Mononuclear cell (primary cell): ENCODE measurements around the gene CIC. TPM values are rescaled to one million over a fixed set of nuclear protein-coding genes. Genes with fewer than 3 reads are reported as not detected.

ENCODE experiments used
- H3K27me3 ChIP-seq: 2 replicates; pipeline ENCODE4 v1.6.0; 2011; ENCODE audit warnings: low read length, control low read depth; ENCODE audit not compliant: insufficient read depth
- H3K4me1 ChIP-seq: 2 replicates; pipeline ENCODE4 v1.5.1; 2011; ENCODE audit warnings: mild to moderate bottlenecking, low read length, control low read depth; ENCODE audit not compliant: insufficient read depth
- H3K4me3 ChIP-seq: 2 replicates; pipeline ENCODE4 v1.5.1; 2011; ENCODE audit warnings: mild to moderate bottlenecking, low read length, moderate library complexity
- H3K9me3 ChIP-seq: 2 replicates; pipeline ENCODE4 v1.5.1; 2011; ENCODE audit warnings: low read depth, mild to moderate bottlenecking, control low read depth, low read length
- total RNA-seq: library from RNA; depleted of rRNA; stranded (reverse); fragments of >200 nt; gene quantifications from one replicate; pipeline ENCODE4 v1.2.3, GENCODE V29; 2012

CIC gene
- total RNA-seq, 1 donor = 36.0 TPM

DNA sequence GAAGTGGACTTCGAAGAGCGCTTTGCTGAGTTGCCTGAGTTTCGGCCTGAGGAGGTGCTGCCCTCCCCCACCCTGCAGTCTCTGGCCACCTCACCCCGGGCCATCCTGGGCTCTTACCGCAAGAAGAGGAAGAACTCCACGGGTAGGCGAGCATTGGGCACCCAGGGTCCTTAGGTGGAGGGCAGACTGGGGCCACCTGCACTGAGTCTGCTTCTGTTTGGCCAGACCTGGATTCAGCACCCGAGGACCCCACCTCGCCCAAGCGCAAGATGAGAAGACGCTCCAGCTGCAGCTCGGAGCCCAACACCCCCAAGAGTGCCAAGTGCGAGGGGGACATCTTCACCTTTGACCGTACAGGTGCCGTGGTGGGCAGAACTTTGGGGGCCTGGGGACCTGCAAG lies 24.9 kb downstream of the CIC start:
- Histone ChIP-seq H3K9me3 (no peaks in the 10 kb centered on the region), H3K4me3 (no peak overlapping the region), H3K27me3 (no peaks in the 10 kb centered on the region), H3K4me1 (no peaks in the 10 kb centered on the region)

DNA sequence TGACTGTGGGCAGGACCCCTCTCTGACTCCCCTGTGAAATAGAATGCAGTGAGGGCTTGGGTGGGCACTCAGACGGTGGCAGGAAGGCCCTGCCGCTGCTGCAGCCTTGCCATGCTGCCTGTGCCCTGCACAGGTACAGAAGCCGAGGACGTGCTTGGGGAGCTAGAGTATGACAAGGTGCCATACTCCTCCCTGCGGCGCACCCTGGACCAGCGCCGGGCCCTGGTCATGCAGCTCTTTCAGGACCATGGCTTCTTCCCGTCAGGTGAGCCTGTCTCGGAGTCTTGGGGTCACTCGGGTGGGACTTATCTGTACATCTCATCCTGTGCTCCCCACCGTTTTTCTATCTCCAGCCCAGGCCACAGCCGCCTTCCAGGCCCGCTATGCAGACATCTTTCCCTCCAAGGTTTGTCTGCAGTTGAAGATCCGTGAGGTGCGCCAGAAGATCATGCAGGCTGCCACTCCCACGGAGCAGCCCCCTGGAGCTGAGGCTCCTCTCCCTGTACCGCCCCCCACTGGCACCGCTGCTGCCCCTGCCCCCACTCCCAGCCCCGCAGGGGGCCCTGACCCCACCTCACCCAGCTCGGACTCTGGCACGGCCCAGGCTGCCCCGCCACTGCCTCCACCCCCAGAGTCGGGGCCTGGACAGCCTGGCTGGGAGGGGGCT lies 25.6 kb downstream of the CIC start:
- Histone ChIP-seq H3K4me3 (no peak overlapping the region), H3K4me1 (no peaks in the 10 kb centered on the region), H3K27me3 (no peaks in the 10 kb centered on the region), H3K9me3 (no peaks in the 10 kb centered on the region)

DNA sequence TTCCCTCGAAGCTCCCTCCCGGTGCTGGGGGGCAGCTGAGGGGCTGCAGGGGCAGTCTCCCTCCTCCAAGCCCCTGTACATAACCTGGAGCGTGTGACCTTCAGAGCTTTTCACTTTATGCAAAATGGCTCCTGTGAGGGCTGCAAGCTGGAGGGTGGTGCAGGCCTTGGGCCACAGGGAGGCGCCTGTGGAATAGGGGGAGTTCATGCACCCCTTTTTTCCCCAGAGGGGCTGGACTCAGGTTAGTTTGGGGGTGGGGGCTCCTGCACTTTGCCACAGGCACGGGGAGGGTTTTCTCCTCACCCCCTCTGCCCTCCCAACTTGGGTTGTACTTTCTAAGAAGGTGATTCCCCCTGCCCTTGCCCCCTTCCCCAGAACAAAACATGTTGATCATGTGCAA lies 26.3 kb downstream of the CIC start:
- no peaks in the 10 kb centered on the region for H3K4me1 ChIP-seq
- H3K4me3 ChIP-seq = no peak overlapping the region
- no peaks in the 10 kb centered on the region for H3K27me3 ChIP-seq

GRCh38 chr19:42295831-42296525 lies 26.9 kb downstream of the CIC start:
- no peak overlapping the region for H3K4me3 ChIP-seq
- H3K4me1 ChIP-seq = no peaks in the 10 kb centered on the region
- H3K27me3 ChIP-seq = no peaks in the 10 kb centered on the region
- no peaks in the 10 kb centered on the region for H3K9me3 ChIP-seq

More for the DNA sequence above, 26.3 kb downstream of the CIC start:
- H3K9me3 ChIP-seq = no peaks in the 10 kb centered on the region

DNA sequence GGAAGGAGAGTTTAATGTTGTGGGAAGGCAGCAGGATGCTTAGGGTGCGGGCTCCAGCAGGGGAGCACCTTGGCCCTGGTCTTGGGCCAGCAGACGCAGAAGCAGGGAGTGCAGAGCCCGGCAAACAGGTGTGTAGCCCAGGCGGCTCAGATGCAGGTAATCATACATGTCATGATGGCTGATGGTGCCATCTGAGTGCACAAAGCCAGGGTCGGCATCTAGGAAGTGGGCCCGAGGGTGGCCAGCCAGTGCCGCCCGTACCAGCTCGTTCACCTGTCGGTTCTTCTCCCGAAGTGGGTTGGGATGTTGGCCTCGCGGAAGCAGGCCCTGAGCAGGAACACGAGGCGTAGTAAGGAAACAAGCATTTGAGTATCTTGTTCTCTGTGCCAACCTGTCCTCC lies 28.0 kb downstream of the CIC start:
- H3K4me1 ChIP-seq = peaks cover 8% of the 10 kb centered on the region
- no peak overlapping the region for H3K4me3 ChIP-seq
- no peaks in the 10 kb centered on the region for H3K9me3 ChIP-seq
- no peaks in the 10 kb centered on the region for H3K27me3 ChIP-seq

DNA sequence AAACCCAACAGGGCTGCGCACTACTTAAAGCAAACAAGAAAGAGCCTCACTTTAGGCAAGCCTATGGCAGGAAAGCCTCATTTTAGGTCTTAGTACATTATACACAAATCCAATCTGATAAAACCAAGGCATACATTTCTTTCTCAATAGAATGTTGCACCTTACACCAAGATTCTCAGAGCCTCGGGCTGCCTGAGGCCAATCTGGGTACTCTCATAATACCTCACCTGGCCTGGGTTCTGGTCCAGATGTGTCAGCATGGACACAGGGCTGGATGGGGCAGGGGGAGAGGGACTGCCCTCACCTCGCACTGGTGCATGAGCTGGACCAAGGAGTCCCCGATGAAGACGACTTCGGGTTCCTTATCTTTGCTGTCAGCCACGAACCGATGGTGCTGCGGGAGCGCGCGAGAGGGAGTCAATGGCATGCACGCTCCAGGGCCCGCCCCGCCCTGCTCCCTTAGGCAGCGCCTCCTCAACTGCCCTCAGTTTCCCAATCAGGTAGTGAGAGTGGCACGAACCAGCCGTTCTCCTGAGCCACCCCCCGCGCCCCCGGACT lies 32.7 kb downstream of the CIC start, which contains the start of gene PRR19:
TSS of gene PRR19 (plus strand) at position 487 of the 558 bp plus-strand sequence. CDS start 7,453 bp downstream, outside the sequence.
- Histone ChIP-seq H3K27me3 (no peaks in the 10 kb centered on the region), H3K4me3 (peak within 1 kb of the TSS; percentile 56), H3K9me3 (no peaks in the 10 kb centered on the region), H3K4me1 (peaks cover 20% of the 10 kb centered on the region)

GRCh38 chr19:42303101-42303464 lies 34.0 kb downstream of the CIC start:
- Histone ChIP-seq H3K4me1 (peaks cover 20% of the 10 kb centered on the region), H3K9me3 (no peaks in the 10 kb centered on the region), H3K27me3 (no peaks in the 10 kb centered on the region), H3K4me3 (no peak overlapping the region)

GRCh38 chr19:42303876-42304275 lies 34.8 kb downstream of the CIC start:
- no peaks in the 10 kb centered on the region for H3K27me3 ChIP-seq
- peaks cover 20% of the 10 kb centered on the region for H3K4me1 ChIP-seq
- H3K9me3 ChIP-seq = no peaks in the 10 kb centered on the region
- H3K4me3 ChIP-seq = no peak overlapping the region

DNA sequence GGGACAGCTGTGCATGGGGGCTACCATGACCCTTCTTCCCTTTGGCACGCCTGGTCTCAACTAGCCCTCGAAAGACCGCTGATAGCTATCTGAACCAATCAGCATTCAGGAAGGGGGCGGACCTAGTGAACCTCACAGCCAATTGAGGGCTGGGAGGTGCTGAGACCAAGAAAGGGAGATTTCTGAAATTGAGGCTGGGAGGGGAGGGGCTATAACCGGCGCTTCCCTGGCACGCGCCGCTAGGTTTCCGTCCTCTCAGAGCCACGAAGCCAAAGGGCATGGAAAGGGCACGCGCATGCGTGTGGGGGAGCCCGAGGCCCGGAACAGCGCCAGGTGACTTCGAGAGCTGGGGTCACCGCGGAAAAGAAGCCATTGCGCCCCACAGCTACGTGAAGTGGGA lies 37.6 kb downstream of the CIC start:
- no peaks in the 10 kb centered on the region for H3K9me3 ChIP-seq
- H3K4me1 ChIP-seq = peaks cover 16% of the 10 kb centered on the region
- H3K4me3 ChIP-seq = no peak overlapping the region
- peaks cover 4% of the 10 kb centered on the region for H3K27me3 ChIP-seq

- Histone ChIP-seq H3K4me3 (no peak overlapping the region), H3K27me3 (peaks cover 23% of the 10 kb centered on the region), H3K4me1 (peaks cover 15% of the 10 kb centered on the region), H3K9me3 (no peaks in the 10 kb centered on the region)
Observed at GRCh38 chr19:42309686-42310085, 40.6 kb downstream of the CIC start.

DNA sequence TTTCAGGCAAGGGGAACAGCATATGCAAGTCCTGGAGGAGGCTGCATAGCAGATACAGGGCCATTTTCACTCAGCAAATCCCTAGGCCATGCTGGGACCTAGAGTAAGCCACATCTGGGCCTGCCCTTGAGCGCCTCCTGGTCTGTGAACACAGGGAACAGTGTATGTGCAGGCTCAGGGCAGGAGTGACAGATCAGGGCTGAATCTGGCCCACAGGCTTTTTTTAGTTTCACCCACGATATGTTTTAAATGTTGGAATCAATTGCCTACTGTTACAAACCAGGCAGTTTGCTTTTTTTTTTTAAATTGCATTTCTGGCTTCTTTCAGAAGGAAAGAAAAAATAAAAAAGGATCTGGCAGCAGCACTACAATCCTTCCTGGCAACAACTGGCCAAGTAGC lies 42.6 kb downstream of the CIC start:
- peaks cover 15% of the 10 kb centered on the region for H3K4me1 ChIP-seq
- no peak overlapping the region for H3K4me3 ChIP-seq
- no peaks in the 10 kb centered on the region for H3K9me3 ChIP-seq
- peaks cover 23% of the 10 kb centered on the region for H3K27me3 ChIP-seq

GRCh38 chr19:42312370-42312769 lies 43.3 kb downstream of the CIC start:
- Histone ChIP-seq H3K27me3 (peaks cover 23% of the 10 kb centered on the region), H3K4me1 (peaks cover 19% of the 10 kb centered on the region), H3K4me3 (no peak overlapping the region), H3K9me3 (no peaks in the 10 kb centered on the region)

DNA sequence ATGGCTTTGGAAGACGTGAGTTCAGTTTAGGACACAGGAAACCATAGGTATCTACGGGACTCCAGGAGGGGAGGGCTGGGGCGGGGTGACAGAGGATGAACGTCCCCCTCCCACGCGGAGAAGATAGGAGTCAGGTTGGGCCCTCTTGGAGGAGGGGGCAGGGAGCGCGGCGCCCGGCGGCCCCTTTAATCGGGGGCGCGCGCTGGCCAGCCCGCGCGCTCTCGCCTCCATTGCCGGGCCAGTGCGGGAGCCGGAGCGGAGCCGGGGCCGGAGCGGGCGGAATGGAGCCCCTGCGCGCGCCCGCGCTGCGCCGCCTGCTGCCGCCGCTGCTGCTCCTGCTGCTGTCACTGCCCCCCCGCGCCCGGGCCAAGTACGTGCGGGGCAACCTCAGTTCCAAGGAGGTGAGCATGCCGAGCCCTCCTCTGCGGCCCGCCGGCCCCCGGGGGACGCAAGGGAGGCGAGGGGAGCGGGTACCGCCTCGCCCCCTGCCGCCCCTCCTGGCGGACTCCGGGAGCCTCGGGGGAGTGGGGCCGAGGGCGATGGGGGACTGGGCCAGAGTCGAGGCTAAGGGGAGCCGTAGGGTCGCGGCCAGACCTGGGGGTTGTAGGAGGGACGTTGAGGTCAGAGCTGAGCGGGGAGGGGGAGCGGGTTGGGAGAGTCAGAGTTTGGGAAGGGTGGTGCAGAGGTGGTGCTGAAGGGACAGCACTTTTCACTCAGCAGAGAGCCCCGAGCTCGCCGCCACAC lies 44.2 kb downstream of the CIC start, which contains the start of gene TMEM145:
TSS of gene TMEM145 (plus strand) at position 214 of the 744 bp plus-strand sequence. CDS start at position 282, 68 bp downstream.
- peaks cover 23% of the 10 kb centered on the region for H3K27me3 ChIP-seq

GRCh38 chr19:42313840-42314755 lies 45.0 kb downstream of the CIC start:
- H3K27me3 ChIP-seq = peaks cover 23% of the 10 kb centered on the region
- H3K4me1 ChIP-seq = peaks cover 19% of the 10 kb centered on the region
- no peak overlapping the region for H3K4me3 ChIP-seq
- H3K9me3 ChIP-seq = no peaks in the 10 kb centered on the region

More for the DNA sequence above, 44.2 kb downstream of the CIC start, which contains the start of gene TMEM145:
- Histone ChIP-seq H3K9me3 (no peaks in the 10 kb centered on the region), H3K4me1 (peaks cover 19% of the 10 kb centered on the region), H3K4me3 (no peak within 1 kb of the TSS)
